Stimulated activated naive B cell treated with anti-CD40 and anti-IgM and Interleukin-4, amounts not matched to agents 10 μg/mL and 1 μg/mL and 100 μg/mL, for 72 hours (primary cell): ENCODE measurements around the gene CRLF1.
"Not testable (repeated sequence)": the region's sequence is repeated elsewhere in the genome, so short reads cannot be mapped to it uniquely, and the experiment has no call there.

Experiments
- ATAC-seq, 2 donors: fragments of 150-1000 bp; cut with Tn5 transposase; replicated peaks; 2 replicates each; pipeline ENCODE4 v1.10.0; 2021; ENCODE audit warnings: moderate library complexity in 1 of 2
- DNase-seq: peaks from one replicate; pipeline ENCODE4 v3.0.0; 2021
- H3K27ac Mint-ChIP-seq: one replicate; pipeline ENCODE4 v1.8.0; 2022; ENCODE audit warnings: mild to moderate bottlenecking, mixed read lengths
- H3K27me3 Mint-ChIP-seq, 2 donors: one replicate each; pipeline ENCODE4 v1.8.0; 2022; ENCODE audit warnings: mixed read lengths in 2 of 2
- H3K36me3 Mint-ChIP-seq, 2 donors: one replicate each; pipeline ENCODE4 v1.8.0; 2022; ENCODE audit warnings: mixed read lengths in 2 of 2, mild to moderate bottlenecking in 1 of 2
- H3K4me1 Mint-ChIP-seq, 2 donors: one replicate each; pipeline ENCODE4 v1.8.0; 2022; ENCODE audit warnings: mixed read lengths in 2 of 2, mild to moderate bottlenecking in 1 of 2
- H3K4me3 Mint-ChIP-seq, 2 donors: one replicate each; pipeline ENCODE4 v1.8.0; 2022; ENCODE audit warnings: mild to moderate bottlenecking in 2 of 2, mixed read lengths in 2 of 2, moderate library complexity in 1 of 2
- H3K9me3 Mint-ChIP-seq, 2 donors: one replicate each; pipeline ENCODE4 v1.8.0; 2022; ENCODE audit warnings: mixed read lengths in 2 of 2, mild to moderate bottlenecking in 1 of 2

CRLF1 gene

DNA sequence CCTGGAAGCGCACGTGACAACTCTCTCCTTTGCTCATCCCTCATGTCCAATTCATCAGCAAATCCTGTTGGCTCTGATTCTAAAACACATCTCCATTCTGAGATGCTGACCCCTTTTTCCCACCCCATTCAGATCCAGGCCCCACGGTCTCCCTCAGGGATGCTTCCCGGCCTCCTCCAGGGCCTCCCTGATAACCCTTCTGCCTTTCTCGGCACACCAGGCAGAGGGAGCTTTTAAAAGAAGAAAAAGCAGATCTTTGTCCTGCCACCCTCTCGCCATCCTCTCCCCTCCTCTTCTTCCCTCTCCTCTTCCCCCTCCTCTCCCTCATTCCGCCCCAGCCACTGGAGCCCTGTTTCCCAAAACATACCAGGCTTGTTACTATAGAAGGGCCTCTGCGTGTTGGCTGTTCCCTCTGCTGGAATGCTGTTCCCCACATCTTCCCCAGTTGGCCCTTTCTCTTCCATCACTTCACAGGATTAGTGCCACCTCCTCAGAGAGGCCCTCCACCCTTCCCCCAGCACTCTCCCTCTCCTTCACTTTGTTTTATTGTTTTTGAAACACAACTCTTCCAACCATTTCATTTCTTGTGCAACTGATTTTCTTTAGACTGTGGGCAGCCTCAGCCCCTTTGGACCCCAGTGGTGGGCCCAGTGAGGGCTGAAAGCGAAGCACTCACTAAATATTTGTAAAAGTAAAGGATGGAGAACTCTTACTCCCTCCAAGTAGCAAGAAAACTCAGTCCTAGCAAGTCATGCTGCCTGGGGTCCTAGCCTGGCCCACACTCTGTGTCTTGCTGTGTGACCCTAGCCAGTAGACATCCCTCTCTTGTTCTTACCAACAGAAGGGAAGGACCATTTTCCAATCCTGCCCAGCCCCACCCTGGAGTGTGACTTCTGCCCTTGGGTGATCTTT is 2.5 kb upstream of the CRLF1 start:
- ATAC-seq: no peak
- Mint-ChIP-seq H3K4me3 (no peak overlapping the region), H3K9me3 (no peaks in the 10 kb centered on the region), H3K27me3 (peaks cover 74 to 83% of the 10 kb centered on the region in 2 donors), H3K27ac (no peak overlapping the region), H3K4me1 (peaks cover 23 to 55% of the 10 kb centered on the region in 2 donors), H3K36me3 (no peaks in the 10 kb centered on the region)
- no peak for DNase-seq

DNA sequence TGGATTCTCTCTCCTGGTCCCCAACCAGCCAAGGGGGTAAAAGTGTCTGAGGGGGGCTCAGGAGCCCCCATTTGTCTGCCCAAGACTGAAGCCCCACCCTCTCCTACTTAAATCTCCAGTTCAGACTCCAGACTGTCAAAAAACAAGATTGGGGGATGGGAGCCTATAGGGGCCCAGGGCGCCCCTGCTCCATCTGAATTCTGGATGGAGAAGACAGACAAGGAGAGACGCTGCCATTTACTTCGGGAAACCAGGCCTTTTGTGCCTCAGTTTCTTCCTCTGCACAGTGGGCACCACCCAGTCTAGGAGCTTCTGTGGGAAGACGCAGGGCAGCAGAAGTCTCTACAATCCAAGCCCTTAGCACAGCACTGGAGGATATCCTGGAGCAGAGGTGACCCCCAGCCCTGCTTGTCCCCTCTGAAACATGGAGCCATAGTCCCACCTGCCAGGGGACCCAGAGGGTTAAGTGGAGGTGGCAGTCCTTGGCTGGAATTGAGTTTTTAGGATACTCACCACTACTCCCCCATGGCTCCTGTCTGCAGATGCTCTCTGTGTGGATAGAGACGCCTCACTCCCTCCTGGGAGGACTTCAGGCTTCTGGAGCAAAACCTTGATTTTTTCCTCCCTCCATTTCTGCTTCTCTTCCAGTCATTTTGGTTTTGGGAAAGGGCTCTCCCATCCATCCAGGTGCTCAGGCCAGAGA is 1.7 kb upstream of the CRLF1 start:
- peak overlapping the region; percentile 41 to 50 for H3K4me3 Mint-ChIP-seq
- no peak overlapping the region for H3K27ac Mint-ChIP-seq
- H3K36me3 Mint-ChIP-seq: no peaks in the 10 kb centered on the region
- ATAC-seq: no peak
- DNase-seq: no peak
- peaks cover 21 to 50% of the 10 kb centered on the region in 2 donors for H3K4me1 Mint-ChIP-seq
- H3K9me3 Mint-ChIP-seq: no peaks in the 10 kb centered on the region
- H3K27me3 Mint-ChIP-seq: peaks cover 69 to 79% of the 10 kb centered on the region in 2 donors

DNA sequence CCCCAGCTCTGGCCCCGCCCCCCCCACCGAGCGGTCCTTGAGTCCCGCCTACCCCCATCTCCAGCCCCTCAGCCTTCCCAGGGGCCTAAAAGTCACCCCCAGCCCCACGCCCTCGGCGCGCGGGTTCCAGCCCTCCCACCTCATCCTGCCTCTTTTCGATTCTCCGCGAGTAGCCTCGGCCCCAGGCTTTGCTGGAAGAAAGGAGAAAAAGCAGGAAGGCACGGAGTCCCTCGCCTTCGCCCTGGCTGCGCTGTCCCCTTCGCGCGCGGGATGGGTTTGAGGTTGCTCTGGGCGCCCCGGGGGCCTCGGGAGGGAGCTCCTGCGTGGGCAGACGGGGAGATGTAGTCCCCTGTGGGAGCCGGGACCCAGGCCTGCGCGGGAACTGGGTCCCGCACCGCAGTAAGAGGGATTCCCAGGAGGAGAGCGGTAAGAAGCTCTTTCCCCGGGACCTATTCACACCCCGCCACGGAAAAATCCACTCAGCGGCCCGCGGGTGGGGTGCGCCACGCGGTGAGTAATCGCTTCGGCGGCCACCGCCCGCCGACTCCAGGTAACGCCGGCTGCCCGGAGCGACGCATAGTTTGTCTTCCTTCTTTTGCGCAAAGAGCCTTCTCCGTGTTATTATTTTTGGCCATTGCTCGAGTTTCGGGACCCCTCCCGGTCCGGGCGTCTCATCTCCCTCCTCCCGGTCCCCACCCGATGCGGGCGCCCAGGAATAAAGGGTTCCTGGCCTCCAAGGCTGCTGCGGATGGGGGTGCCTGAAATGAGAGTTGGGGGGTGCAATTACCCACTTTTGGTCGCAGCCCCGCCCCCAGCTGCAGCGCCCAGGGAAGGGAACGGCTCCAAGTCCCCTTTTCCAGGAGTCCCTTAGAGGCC is 865 bp upstream of the CRLF1 start:
- peaks cover 70 to 80% of the 10 kb centered on the region in 2 donors for H3K27me3 Mint-ChIP-seq
- no peak overlapping the region for H3K27ac Mint-ChIP-seq
- no peaks in the 10 kb centered on the region for H3K9me3 Mint-ChIP-seq
- H3K36me3 Mint-ChIP-seq: no peaks in the 10 kb centered on the region
- H3K4me1 Mint-ChIP-seq: peaks cover 23 to 50% of the 10 kb centered on the region in 2 donors
- H3K4me3 Mint-ChIP-seq: peak overlapping the region; percentile 41 to 50
- no peak for DNase-seq
- no peak for ATAC-seq

DNA sequence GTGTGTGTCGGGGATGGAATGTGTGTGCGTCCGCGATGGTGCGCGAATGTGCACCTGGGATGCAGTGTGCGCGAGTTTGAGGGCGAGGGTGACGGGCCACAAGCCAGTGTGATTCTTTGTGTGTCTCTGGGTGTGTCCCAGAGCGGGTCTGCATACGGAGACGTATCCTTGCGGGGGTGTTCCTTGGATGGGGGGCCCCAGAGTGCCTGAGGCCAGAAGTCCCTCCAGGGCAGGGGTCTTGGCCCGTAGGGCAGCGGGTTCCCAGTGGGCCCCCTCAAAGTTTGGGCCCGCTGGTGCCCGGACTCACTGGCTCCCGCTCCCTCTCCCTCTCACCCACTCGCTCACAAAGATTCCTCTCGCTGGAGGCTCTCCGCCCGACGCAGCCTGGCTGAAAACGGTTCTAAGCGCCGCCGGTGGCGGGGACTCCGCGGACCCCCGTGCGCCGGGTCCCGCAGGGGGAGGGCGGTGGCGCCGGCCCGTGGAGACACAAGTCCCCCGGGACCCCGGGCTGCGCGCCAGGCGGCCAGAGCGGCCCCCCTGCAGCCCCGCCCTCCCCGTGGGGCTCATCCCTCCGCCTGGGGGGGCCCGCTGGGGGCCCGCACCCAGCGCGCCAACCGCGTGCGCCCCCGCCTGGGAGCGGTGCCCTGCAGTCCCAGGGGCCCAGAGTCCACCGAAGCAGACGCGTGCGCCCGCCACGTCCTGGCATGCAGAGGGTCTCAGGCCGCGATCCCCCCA is 886 bp downstream of the CRLF1 start:
- Mint-ChIP-seq H3K36me3 (no peaks in the 10 kb centered on the region), H3K27ac (peak overlapping the region; percentile 38), H3K9me3 (no peaks in the 10 kb centered on the region), H3K4me1 (peaks cover 12 to 36% of the 10 kb centered on the region in 2 donors), H3K27me3 (peaks cover 69 to 79% of the 10 kb centered on the region in 2 donors), H3K4me3 (peak overlapping the region in 1 of 2 donors; percentile 2)
- ATAC-seq: no peak
- no peak for DNase-seq

DNA sequence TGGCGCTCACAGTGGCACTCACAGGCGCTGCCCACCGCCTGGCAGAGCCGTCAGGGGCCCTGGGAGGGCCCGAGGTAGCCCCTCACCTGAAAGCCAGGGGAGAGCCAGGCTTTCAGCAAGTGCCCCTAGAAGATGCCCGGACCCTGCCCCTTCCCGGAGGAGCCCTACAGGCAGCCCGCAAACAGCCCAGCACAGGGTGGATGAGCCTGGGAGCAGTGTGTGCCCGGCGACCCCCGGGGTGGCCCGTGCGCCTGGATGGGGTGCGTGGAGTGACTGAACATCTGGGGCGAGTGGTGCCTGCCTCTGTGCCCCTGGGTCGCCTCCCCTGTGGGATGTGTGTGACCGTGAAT is 1.4 kb downstream of the CRLF1 start:
- Mint-ChIP-seq H3K27ac (peak overlapping the region; percentile 38), H3K4me1 (peaks cover 12 to 35% of the 10 kb centered on the region in 2 donors), H3K36me3 (no peaks in the 10 kb centered on the region), H3K27me3 (peaks cover 66 to 80% of the 10 kb centered on the region in 2 donors), H3K4me3 (peak overlapping the region in 1 of 2 donors; percentile 2), H3K9me3 (no peaks in the 10 kb centered on the region)
- no peak for ATAC-seq
- no peak for DNase-seq

DNA sequence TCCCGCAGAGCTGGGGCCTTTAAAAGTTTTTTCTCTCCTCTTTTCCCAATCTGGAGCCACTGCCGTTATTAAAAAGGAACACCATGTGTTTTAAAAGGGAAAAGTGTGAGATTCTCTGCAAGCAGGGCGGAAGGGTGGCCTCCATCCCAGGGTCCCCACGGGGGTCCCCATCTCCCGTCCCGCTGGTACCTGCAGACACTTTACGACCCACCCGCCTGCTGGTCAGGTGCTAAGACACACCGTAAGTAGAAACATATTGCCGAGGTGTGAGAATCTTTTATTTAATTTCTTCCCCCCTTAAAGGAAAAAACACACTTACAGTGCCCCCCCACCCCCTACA is 1.8 kb downstream of the CRLF1 start:
- Mint-ChIP-seq H3K27ac (no peak overlapping the region), H3K27me3 (peaks cover 63 to 80% of the 10 kb centered on the region in 2 donors), H3K4me3 (no peak overlapping the region), H3K36me3 (no peaks in the 10 kb centered on the region), H3K4me1 (peaks cover 12 to 35% of the 10 kb centered on the region in 2 donors), H3K9me3 (no peaks in the 10 kb centered on the region)
- no peak for ATAC-seq
- DNase-seq: no peak

DNA sequence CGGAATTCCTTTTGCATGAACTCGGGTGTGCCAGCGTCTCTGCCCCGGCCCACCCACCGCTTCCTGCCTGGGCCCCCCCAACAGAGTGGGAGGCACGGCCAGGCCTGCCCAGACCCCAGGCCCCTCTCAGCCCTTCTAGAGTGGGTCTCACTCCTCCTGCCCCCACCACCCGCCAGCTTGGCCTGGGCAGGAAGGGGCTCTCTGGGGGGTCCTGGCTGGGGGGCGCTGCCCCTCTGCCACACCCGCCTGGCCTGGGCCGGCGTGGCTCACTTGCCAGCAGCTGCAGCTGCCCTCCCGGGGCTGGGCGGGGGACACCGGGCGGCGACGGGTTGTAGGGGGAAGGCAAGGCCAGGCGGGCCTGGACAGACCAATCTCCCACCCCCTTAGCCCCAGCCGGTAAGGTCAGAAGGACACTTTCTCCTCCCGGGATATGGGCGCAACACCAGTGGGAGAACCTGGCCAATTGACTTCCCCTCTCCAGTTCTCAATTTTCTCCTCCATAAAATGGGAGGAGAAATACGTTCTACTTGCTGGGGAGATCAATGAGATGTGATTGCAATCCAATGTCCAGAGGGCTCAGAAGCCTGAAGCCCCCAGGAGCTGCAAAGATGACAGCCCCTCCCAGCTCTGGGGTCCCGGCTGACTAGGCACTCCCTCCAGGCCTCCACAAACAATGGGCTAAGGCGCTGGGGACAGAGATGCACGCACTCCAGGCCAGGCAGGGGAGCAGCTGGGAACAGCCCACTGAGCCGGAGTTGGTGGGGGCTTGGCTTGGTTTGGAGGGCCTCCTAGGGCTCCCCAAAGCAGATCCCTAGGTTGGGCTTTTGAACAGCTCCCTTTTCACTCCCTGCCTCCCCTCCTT is 2.4 kb downstream of the CRLF1 start:
- Mint-ChIP-seq H3K9me3 (no peaks in the 10 kb centered on the region), H3K36me3 (no peaks in the 10 kb centered on the region), H3K4me3 (no peak overlapping the region), H3K4me1 (peaks cover 12 to 35% of the 10 kb centered on the region in 2 donors), H3K27ac (no peak overlapping the region), H3K27me3 (peaks cover 63 to 80% of the 10 kb centered on the region in 2 donors)
- ATAC-seq (no peak), DNase-seq (no peak)

DNA sequence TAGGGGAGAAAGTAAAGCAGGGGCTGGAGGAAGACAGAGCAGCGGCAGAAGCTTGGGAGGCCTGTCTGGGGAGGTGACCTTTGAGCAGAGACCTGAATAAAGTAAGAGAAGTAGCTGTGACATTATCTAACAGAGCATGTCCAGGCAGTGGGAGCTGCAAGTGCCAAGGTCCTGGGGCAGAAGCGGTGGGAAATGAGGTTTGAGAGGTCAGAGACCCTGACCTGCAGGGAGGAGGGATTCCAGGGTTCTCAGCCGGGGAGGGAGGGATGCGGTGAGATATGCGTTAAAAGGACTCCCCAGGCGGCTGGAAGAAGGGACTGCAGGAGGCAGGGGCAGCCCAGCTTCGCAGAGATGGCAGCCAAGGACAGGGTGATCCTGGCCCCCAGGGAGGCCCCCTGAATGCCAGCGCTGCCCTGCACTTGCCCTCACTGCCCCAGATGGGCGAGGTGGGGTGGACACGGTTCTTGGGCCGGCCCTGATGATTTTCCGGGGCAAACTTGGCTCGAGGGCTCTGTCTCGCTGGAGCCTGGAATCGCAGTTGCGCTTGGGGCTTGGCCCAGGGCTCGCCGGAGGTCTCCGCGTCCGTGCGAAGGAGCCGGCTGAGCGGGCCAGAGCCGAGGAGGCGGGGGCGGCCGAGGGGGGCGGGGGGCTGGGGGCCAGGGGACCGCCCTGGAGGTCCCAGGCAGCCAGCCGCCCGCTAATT is 3.2 kb downstream of the CRLF1 start:
- DNase-seq: no peak
- Mint-ChIP-seq H3K27ac (peak overlapping the region; percentile 16), H3K9me3 (no peaks in the 10 kb centered on the region), H3K27me3 (peaks cover 60 to 80% of the 10 kb centered on the region in 2 donors), H3K36me3 (no peaks in the 10 kb centered on the region), H3K4me1 (peaks cover 12 to 35% of the 10 kb centered on the region in 2 donors), H3K4me3 (peak overlapping the region in 1 of 2 donors; percentile 33)
- ATAC-seq: peak; percentile 66 to 67

DNA sequence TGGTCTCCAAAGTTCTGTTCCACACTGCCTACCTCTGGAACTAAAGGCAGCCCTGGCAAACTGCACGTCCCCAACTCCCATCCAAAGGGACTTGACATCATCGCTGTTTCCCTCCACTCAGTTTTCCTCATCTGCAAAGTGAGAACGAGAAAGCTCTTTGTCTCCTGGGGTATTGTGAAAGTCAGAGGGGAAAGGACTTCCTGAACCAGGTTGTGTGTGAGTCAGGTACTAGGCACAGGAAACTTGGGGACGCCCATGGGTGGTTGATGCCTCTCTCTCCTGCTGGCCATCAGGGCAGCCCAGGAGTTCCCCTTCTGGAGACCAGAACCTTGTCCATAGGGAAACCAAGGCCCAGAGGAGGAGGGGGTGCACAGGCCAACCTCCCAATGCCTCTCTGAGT is 4.7 kb downstream of the CRLF1 start:
- Mint-ChIP-seq H3K27ac (no peak overlapping the region), H3K4me3 (no peak overlapping the region), H3K27me3 (peaks cover 51 to 77% of the 10 kb centered on the region in 2 donors), H3K36me3 (no peaks in the 10 kb centered on the region), H3K9me3 (no peaks in the 10 kb centered on the region), H3K4me1 (peaks cover 8 to 26% of the 10 kb centered on the region in 2 donors)
- ATAC-seq (no peak), DNase-seq (no peak)

DNA sequence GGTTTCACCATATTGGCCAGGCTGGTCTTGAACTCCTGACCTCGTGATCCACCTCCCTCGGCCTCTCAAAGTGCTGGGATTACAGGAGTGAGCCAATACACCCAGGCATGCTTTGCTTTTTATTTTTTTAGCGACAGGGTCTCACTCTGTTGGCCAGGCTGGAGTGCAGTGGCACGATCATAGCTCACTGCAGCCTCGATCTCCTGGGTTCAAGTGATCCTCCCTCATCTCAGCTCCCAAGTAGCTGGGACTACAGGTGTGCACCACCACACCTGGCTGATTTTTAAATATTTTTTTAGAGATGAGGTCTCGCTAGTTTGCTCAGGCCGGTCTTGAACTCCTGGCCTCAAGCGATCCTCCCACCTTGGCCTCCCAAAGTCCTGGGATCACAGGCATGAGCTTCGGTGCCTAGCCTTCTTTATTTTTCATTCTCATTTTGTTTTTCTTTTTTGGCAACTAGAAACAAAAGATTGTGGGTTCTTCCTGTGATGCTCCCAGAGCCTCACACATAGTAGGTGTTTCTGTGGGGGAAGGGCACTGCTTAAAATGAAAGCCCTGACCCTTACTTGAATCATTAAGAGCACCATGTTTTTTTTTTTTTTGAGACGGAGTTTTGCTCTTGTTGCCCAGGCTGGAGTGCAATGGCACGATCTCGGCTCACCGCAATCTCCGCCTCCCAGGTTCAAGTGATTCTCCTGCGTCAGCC is 5.8 kb downstream of the CRLF1 start:
- peaks cover 12 to 33% of the 10 kb centered on the region in 2 donors for H3K4me1 Mint-ChIP-seq
- H3K9me3 Mint-ChIP-seq, H3K4me3 Mint-ChIP-seq, DNase-seq, H3K27ac Mint-ChIP-seq, H3K36me3 Mint-ChIP-seq, ATAC-seq: not testable (repeated sequence)
- H3K27me3 Mint-ChIP-seq: peaks cover 56 to 84% of the 10 kb centered on the region in 2 donors

DNA sequence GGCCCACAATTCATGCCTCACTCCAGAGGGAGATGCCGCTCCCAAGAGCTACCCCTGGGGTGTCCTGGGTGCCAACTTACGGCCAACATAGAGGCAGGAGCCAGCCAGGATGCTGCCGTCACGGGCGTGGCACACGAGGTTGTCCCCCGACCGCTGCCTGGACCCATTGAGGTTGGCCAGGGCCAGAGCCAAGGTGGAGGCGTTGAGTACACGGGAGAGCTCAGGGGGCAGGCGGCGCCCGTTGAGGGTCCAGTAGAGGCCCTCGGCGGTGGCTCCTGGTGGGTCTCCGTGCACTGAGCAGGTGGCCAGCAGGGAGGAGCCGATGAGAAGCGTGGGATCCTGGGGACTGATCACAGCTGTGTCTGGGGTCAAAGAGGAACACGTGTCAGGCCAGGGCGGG is 7.1 kb downstream of the CRLF1 start:
- Mint-ChIP-seq H3K27ac (no peak overlapping the region), H3K27me3 (peaks cover 55 to 77% of the 10 kb centered on the region in 2 donors), H3K4me3 (no peak overlapping the region), H3K9me3 (no peaks in the 10 kb centered on the region), H3K36me3 (no peaks in the 10 kb centered on the region), H3K4me1 (peaks cover 12 to 35% of the 10 kb centered on the region in 2 donors)
- ATAC-seq (no peak), DNase-seq (no peak)
